T-helper 1 cell (primary cell): ENCODE data around the gene TRIM29.

Experiments used
- DNase-seq, 5 donors: peaks; one replicate each; pipeline ENCODE4 v3.0.0-alpha.2; 2012 to 2020

The TRIM29 gene

DNA sequence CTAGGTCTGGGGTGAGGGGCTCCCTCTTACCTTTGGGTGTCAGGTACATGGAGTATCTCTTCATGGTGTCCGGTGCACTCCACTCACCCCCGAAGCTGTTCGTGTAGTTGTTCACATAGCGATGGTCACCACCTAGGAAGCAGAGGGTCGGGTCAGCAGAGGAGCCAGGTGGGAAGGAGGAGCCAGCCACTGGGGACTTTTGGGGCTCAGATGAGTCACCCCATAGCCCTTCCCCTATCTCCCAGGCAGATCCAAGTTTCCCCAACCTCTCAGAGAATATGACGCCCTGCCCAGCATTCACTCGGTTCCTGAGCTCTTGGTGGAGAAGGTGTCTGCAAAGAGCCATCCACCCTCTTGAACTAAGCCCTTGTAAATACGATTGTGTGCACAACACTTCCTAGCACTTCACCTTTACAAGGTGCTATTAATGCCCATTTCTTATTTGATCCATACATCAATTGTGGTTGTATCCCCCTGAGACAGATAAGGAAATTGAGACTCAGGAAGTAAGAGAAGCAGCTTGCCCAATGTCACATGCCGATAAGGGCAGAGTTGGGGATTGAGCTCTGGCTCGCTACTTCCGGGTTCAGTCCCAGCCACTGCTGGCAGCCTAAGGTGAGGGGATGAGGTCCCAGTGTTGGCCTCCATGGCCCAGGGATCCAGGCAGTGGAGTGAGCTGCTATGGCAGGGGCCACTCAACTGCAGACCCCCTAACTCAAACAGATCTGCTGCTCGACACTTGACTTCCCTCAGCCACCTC, 14.8 kb downstream of the TRIM29 start:
- no peak for DNase-seq

DNA sequence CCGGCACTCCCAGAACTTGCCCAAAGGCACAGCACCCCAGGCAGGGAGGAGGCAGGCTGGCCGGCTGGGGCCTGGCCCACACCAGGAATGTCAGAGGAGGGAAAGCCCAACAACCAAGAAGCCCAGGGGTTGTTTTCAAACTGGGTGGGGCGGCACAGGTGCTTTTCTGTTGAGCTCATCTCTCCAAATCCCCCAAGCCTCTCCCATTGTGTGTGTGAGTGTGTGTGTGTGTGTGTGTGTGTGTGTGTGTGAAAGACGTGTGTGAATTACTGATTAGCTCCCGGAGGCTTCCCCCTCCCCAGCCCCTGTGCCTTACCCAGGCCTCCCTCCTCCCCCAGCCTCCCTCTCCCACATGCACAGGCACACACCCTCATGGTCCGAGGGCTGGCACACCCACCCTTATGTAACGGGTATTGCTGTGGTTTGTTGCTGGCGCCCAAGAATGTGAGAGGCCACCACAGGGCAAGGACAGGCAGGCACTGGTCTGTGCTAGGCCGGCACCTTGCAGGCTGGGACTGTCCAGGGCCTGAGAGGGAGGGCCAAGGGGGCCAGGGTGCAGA, 15.9 kb downstream of the TRIM29 start:
- no peak for DNase-seq

DNA sequence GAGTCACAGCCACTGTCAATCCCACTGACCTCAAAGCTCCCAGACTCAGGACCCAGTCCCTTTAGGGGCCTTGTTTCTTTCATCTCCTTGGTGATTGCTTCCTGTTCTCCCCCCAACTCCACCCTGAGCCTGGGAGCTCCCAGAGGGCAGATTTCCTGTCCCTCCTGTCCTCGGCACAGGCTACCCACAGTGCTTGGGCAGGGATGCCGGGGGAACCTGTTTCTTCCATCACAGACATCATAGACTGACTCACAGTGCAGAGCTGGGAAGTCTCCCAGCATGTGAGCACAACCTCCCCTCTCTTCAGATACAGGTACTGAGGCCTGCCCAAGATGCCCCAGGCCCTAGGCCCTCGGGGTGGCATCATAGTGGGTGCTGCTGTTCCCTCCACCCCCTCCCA, 16.6 kb downstream of the TRIM29 start:
- no peak for DNase-seq

DNA sequence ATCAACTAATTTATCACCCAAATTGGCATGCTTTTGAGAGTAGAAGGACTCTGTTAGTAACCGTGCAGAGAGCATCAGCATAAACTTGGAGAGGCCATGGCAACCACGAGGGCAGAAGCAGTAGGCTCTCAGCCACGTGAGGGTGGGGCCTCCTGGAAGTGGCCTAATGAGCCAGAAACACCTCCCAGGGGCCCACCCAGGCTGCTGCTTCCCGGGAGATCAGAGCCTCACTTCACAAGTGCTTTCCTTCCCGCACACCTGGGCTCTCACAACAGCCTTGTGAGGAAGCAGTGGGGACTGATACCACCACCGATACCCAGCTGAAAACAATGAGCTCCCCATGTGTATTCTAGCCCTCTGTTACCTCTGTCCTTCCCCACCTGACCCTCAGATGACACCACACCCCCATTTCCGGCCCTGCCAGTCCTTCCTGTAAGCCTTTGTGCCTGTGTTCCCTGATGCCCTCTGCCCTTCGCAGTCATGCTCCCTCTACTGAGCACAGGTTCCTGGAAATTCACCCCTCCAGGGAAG, 17.0 kb downstream of the TRIM29 start:
- DNase-seq, result no peak

DNA sequence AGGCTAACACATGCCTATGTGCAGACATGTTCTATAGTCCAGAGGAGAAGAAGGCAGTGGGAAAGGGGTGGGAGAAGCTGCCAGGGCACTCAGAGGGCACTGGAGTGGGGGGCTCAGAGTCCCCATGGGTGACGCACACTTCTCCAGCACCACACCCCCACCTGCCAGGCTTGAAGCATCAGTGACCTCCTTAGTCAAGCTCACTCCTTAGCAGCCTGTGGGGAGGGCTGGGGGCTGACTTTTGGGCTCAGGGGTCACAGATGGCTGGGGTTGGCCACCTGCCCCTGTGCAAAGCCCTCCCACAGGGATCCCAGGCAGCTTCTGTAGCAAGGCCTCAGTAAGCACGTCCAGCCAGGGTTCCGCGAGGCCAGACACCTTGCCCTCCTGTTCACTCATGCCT, 18.8 kb downstream of the TRIM29 start:
- DNase-seq, result no peak

DNA sequence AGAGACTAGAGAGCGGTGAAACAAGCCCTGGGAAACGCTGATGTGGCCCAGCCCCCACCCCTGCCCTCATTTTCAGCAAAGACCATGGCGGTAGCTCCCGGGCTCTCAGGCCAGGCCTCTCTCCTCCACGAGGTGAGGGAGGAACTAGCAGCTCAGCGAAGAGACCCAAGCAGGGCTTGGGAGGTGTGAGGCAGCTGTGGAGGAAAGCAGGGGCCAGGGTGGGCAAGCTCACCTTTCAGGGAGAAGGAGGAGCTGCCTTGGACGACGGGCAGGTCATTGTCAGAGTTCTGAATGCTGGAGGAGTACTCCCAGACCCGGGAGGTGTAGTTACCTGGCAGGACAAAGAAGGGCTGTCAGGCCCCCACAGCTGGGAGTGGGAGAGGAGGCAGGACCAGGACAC, 19.9 kb downstream of the TRIM29 start:
- no peak for DNase-seq

DNA sequence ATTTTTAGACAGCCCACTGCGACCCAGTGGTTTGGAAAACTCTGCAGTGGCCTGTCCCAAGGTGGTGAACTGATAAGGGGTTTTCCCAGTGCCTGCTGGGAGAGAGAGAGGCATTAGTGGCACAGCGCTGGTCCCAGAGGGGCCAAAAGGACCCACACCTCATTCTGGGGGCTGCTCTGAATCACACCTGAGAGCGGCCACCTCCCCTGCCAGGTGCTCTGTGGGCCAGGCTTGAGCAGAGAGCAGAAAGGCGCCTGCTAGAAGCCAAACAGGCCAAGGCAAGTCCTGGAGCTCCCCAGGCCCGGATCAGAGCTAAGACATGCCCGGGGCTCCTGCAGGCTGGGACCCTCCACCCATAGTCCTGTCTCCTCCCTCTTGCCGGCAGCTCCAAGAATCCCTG, 20.9 kb downstream of the TRIM29 start:
- DNase-seq, result no peak

DNA sequence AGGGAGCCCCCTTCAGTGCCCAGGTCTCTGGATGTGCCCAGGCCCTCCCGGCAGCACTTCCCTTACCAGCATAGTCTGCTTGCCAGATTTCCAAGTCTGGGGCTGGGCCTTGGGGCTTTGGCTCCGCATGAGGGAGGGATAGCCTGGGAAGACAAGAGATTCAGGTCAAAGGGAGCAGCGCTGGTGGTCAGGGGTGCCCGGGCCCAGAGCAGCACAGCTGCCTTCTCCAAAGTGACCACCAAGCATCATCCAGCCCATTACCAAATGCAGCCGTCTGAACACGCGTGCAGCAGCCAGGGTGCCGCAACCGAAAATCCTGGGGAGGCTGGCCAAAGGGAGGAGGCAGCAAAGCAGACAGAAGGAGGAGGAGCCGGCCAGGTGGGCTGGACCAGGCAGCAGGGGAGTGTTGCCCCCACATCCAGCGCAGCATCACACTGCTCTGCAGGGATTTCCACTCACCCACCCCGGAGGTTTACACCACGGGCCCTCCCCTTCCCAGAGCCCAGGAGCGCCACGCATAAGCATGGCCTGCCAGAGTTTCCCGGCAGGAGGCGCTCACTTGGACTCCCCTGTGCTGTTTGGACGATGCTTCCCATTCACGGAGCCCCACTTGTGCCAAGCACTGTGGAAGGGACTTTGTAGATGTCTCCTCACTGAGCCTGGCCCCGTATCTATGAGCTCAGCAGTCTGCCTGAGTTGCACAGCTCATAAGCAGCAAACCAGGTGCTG, 22.5 kb downstream of the TRIM29 start:
- DNase-seq, result no peak

DNA sequence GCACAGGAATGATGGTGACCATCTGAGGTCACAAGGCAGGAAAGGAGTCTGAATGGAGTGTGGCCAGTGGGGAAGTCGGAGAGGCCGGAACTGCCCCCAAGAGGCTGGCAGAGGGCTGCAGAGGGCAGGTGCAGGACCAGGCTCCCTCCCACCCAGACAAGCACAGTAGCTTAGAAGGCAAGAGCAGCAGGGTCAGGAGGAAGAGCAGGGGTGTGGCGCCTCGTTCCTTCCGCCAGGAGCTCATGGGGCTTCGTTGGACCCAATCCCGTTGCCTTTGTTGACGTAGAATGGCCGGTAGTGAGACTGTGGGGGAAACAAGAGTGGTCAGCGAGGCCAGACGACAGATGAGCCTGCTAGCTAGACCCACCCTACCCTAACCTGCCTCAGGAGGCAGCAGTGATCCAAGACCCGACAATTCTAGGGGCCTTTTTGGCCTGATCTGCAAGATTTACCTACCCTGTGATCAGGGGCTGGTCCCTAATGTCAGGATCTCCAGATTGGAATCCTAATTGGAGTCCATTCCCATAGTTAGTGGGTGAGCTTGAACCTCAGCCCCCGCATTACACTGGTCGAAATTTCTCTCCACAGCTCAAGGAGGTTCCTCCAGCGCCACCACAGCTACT, 25.6 kb downstream of the TRIM29 start:
- no peak for DNase-seq

DNA sequence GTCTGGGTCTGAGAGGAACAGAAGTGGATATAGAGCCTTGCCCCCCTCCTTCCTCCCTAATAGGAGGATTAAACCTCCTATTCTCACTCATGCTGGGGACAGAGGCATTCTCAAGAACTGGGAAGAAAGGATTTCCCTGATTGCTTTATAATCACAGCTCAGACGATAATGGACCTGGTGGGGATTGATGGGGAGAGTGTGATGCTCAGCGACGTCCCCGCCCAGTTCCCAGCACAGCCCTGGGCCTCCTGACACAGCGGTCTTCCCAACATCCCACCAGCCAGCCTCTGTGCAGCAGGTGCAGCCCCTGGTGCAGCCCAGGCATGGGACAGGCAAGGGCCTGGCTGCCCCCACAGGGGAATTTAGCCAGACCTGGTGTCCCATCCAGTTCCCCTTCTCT, 28.4 kb downstream of the TRIM29 start:
- no peak for DNase-seq

DNA sequence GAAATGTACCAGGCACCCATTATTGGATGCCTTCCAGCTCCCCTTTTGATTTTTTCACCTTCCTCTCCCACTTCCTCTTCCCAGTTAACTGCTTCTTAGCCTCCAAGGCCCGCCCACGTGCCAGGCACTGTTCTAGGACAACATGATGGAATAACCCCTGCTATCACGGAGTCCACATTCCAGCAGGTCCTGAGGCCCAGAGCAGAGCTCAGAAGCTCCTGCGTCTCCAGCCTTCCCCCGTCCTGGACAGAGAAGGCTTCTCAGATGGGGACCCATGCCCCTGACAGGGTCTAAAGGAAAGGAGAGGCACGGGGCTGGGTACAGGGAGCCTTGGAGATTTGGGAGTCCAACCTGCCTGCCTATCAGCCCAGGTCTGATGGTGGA, 29.1 kb downstream of the TRIM29 start:
- DNase-seq, result no peak

DNA sequence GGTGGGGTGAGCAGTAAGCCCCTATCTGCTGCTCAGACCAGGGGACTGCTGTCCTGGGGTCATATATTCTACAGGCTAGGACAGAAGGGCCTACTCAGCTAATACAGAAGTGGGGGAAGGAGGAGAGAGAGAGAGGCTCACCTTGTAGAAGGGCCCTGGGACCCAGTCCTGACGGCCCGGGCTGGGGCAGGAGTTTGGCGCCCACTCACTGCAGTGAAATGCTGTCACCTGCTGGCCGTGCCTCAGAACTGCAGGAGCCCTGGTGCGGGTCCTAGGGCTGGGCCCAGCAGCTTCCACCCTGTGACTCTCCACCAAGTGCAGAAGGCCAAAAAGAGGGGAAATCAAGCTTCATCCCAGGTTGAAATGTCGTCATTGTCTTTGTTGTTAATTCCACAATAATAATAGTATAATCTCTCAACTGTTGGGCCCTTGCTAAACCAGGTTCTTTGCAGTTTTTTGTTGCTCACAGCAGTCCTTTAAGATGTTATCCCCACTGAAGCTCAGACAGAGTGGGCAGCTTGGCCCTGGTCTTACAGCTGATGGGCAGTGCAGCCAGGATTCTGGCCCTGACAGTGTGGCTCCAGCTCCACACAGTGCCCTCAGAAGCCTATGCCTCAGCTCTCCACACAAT, 29.6 kb downstream of the TRIM29 start:
- DNase-seq, result peak in 3 of 5 donors; percentile 21 to 38 (median 29)

DNA sequence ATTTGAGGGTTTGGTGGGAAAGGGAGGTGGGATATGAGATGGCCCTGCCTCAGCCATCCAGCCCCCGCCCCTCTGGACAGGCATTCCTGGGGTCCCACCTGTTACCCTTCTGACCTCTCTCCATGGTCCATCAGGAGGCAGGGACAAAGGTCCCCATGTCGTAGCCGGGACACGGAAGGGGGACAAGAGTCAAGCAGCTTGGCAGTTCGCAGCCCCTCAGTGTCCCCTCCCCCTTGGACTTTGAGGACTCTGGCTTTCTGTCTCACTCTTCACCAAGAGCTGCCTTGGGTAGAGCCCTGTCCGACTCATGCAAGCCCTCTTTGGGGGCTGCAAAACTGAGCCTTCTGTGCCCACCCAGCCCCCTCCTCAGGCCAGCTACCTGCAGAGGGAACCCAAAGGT, 30.2 kb downstream of the TRIM29 start:
- no peak for DNase-seq

DNA sequence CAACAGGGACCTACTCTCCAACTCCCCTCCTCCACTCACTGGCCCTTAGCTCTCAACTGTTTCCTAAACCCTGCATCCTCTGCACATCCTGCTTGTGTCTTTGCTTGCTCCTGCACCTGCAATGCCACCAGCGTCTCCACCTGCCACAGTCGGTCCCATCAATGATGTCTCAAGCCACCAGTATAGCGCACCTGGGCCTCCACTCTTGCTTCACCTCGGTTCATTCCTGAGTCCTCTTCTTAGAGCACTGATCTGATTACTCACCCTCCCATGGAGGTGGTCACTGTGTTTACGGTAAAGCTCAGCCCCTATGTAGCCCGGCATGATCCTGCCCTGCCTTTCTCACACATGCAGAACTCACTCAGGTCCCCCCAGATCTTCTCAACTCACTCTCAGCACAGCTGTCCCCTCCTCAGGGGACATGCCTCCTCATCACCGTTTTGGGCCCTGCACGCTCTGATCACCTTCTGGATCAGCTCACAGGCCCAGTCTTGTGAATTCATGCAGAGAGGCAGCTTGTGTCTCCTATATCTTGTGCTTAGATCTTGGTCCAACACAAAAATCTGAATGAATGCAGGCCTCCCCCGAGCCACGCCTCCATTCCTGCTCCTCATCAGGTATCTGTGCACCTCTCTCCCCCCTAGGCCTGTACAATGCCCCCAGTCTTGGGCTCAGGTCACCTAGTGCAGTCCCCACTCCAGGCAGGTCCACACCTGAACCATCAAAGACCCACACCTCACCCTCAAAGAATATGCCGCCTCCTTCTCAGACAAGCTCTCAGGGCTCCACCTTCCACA, 31.4 kb downstream of the TRIM29 start:
- DNase-seq, result no peak

DNA sequence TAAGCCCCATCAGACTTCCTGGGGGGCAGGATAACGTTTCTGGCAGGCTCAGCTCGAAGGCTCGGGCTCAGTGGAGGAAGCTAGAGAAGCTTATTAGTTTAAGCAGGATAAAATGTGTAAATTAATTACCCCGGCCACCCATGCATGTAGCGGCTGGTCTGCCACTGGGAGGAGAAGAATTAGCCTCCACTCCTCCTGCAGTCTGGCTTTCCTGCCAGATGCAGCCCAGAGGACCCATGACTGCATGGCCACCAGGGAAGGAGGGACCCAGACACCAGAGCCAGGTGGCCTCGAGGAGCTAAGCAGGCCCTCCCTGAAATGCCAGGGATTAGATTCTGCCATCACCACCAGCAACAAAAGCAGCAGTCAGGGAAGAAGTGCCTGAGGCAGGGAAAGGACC, 32.3 kb downstream of the TRIM29 start:
- DNase-seq, result no peak

DNA sequence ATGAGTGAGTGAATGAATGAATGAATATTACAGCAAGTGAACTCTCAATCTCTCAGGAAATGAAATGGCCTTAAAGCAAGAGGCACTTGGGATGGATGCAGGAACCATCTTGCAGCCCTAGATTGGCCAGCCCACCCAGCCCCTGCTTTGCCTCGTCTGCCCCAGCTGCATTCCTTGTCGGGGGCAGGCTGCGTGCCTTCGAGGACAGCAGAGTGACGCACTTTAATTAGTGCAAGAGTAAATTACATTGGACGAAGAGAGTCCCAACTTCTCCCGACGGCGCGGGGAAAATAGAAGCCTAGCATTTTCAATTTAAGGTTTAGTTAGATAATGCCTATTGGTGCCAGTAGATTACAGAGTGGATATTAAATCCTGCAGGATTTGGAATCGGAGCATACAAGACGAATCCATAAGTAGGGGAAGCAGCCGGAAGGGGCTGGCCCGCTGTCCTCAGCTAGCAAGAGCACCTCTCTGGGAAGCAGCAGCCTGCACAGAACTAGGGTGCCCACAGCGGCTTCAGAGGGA, 33.8 kb downstream of the TRIM29 start:
- no peak for DNase-seq

DNA sequence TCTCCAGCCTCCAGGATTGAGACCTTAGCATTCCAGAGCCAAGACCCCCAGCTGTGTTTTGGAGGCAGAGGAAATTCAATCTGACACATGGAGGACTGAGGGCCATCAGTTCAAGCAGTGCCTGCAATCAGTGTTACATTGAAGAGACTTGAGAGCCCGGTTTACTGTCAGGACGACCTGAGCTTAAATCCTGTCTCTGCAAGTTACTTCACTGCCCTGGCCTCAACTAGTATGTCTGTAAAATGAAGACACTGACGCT, 35.1 kb downstream of the TRIM29 start:
- no peak for DNase-seq

DNA sequence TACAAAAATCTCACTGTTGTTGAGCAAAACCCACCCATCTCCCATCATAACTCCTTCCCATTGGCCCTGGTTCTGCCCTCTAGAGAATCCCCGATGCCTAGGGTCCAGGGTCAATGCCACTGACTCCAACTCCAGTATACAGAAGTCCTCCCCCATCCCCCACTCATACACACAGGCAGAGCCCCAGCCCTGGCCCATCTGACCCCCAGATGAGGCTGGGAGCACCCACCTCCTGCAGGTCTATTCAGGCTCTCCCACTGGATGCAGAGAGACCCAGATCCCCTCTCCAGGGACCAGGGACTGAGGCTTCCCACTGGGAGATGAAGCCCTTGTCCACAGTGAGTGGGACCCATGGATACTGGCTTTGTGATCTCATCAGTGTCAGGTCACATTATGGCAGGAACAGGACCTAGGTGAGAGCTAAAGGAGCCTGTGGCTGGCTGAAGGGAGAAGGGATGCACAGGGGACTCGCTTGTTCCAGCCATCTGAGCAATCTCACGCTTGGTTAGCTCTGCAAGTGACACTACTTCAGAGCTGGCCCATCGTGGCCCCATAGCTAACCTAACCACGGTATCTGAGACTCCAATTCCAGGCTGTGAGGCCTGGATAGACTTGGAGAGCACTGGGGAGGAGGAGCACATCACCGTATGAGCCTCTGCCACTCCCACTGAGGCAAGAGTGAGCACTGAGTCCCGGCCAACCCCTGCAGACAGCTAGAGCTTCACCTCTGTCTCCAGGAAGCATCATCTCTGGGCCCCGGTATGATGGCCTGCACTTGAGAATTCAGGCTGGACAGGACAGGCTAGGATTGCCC, 35.7 kb downstream of the TRIM29 start:
- DNase-seq, result no peak

DNA sequence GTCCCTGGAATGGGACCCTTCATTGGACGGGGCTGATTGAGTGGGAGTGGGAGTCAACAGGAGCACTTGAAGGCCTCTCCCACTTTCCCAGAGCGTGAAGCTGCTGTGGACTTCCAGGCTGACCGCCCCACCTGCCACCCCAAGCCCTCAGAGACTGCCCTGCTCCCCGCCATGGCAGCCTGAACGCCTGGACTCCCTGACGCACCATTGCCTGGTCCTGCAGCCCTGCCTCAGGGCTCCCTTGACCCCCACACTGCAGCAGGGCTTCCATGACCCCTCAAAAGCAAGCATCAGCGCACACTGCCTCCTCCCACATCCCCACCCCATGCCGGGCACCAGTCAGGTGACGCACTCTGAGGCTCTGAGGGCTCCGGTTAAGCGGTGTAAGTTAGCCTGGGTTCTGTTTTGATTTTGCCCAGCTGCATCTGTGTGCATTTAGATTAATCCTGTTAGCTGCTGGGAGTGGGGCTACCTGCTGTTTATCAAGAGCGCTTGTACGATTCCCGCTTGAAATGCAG, 39.4 kb downstream of the TRIM29 start:
- no peak for DNase-seq

DNA sequence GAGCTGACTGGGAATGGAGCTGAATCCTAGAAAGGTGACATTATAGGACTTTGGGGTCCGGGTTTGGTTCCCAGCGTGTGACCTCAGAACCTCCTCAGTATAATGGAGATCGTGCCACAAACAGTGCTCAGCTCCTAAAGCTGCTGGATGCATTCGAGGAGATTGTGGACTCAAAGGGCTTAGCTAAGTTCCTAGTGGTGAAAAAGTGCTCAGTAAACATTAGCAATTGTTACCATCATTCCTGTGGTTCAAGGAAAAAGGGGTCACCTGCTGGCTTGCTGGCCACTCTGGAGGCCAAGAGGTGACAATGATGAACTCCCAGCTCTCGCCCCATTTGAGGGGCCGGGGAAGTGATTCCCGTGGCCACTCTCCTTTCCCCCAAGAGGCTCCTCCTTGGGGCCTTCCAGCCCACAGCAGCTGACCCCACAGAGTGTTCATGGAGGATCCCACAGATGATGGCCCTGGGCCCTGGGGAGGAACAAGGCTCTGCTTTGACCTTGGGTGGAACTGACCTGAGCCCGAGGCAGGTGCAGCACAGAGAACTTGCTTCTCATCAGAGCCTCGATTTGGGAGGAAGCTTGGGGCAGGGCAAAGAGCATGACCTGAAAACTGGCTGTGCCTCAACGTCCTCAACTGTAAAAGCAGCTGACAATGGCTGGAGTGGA, 40.1 kb downstream of the TRIM29 start:
- no peak for DNase-seq
